GM10847 (cell line): Measurements from ENCODE around the gene ARPP21.

ENCODE experiments used
- POLR2A ChIP-seq: IDR thresholded peaks from 2 replicates; pipeline ENCODE4 v1.6.1; 2011; ENCODE audit not compliant: insufficient read length; ENCODE audit errors: extremely low read depth

The ARPP21 gene

GRCh38 chr3:35639254-35640186 lies at the start of gene ARPP21:
Gene ARPP21, plus strand, starts transcription at chr3:35639525. Its CDS starts 42,227 bp downstream, at chr3:35681752.
- TF ChIP-seq POLR2A = no peak

- no peak for TF ChIP-seq POLR2A
These were observed 46.6 kb upstream of the ARPP21 start for GRCh38 chr3:35592589-35593295.

DNA sequence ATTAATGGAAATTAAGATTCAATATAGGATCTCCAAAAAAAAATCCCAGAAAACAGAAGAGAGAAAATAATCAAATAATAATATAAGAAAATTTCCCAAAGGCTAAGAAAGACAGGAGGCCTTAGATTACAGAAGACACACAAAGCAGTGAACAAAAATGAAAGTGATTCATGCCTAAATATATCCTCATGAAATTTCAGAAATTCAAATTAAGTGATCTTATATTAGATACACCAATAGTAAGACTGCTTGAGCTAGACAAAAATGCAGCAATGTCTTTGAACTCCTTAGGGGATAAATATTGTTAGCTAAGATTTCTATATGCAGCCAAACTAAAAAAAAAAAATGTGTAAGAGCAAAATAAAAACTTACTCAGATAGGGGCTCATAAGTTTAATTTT lies 44.6 kb upstream of the ARPP21 start:
- no peak for TF ChIP-seq POLR2A

- no peak for TF ChIP-seq POLR2A
These were observed 42.9 kb upstream of the ARPP21 start for GRCh38 chr3:35596335-35596995.

- TF ChIP-seq POLR2A = no peak
These were observed 41.8 kb upstream of the ARPP21 start for GRCh38 chr3:35597490-35597889.

DNA sequence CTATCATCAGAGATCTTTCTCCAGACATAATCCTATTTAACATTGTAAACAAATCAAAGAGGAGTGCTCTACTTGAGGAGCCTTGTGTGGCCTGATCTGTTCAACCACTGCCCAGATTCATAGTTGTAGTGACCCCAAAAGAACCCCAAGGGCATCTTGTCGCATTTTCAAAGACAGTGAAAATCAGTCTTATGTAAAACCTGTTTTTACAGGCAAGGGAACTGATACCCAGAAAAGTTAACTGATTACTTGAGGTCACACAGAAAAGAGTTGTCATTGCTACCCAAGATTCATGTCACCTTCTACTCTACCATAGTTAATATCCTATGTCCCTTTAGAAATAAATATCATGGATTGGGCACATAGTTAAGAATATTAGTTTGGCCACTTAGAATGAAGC lies 40.5 kb upstream of the ARPP21 start:
- no peak for TF ChIP-seq POLR2A

GRCh38 chr3:35601959-35602358 lies 37.4 kb upstream of the ARPP21 start:
- no peak for TF ChIP-seq POLR2A

- no peak for TF ChIP-seq POLR2A
These were observed 36.9 kb upstream of the ARPP21 start for GRCh38 chr3:35602395-35602936.

GRCh38 chr3:35616346-35616745 lies 23.0 kb upstream of the ARPP21 start:
- no peak for TF ChIP-seq POLR2A

DNA sequence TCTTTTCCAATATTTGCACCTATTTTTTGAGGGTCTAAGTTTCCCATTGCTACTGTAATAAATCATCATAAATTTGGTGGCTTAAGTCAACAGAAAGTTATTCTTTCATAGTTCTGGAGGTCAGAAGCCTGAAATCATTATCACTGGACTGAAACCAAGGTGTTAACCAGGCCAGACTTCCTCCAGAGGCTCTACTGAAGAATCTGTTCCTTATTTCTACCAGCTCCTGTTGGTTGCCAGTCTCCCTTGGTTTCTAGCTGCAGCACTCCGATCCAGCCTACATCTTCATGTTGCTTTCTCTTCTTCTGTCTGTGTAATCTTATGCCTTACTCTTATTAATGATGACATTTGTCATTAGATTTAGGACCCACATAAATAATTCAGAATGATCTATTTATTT lies 22.0 kb upstream of the ARPP21 start:
- TF ChIP-seq POLR2A = no peak

DNA sequence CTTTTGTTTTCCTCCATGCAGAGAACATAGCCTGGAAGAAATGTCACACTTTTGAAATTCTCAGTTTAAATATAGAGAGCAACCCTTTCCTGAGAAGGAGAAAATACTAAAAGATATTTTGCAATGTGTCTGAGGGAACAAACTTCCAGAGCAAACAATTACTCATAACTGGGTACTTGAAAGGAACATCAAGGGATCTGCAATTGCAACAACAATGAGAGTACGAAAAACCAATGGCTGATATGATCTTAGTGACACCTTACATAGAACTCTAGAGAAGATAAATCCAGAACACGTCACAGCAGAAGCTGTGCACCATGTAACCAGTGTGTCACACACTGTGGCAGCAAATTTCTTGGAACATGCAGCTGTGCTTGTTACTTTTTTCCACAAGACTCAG lies 14.6 kb upstream of the ARPP21 start:
- no peak for TF ChIP-seq POLR2A

- TF ChIP-seq POLR2A = no peak
These were observed 5.8 kb upstream of the ARPP21 start for GRCh38 chr3:35633332-35634124.

DNA sequence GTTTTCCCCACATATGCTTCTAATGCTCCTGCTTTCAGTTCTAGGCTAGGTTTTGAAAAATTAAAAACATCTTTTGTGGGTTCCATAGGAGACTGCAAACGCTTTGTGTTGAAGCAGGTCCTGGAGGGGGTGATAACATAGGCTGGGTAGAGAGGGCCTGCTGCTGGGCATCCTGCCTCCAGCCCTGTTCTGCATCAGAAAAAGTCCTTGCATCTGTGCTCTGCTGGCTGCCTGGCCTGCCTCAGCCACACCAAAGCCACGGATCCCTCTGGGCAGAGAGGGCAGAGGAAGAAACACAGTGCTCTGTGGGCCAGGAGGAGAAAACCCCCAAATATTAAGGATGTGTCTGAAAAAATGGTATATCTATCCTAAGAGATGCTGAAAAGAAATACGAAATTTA lies 3.9 kb upstream of the ARPP21 start:
- TF ChIP-seq POLR2A = no peak

GRCh38 chr3:35635926-35636683 lies 3.2 kb upstream of the ARPP21 start:
- TF ChIP-seq POLR2A = no peak
